HEK293 (cell line): ENCODE measurements around the gene HSP90AA1.
"Not testable (repeated sequence)": the region's sequence is repeated elsewhere in the genome, so short reads cannot be mapped to it uniquely, and the experiment has no call there.

Experiments used
- CTCF ChIA-PET: fragments of 350-600 bp; formaldehyde crosslinking; extraction: SDS; loops from one replicate; lab custom pipeline; 2021; ENCODE audit warnings: antibody characterized with exemption; lab: Yijun Ruan, JAX
- POLR2A ChIA-PET: fragments of 300-600 bp; formaldehyde crosslinking; extraction: SDS; loops from one replicate; lab custom pipeline; 2020; ENCODE audit warnings: antibody characterized with exemption, inconsistent platforms; lab: Yijun Ruan, JAX
- H3K27ac ChIP-seq: fragments of 200-500 bp; sonication (Bioruptor generic); 2 replicates; pipeline ENCODE4 v1.5.1; 2014; ENCODE audit warnings: low read depth, low read length, control low read depth, inconsistent platforms; ENCODE audit errors: extremely low read depth
- H3K36me3 ChIP-seq, 2 experiments: fragments of 200-500 bp in 1 of 2; sonication (Bioruptor generic) in 1 of 2; 1 replicate in 1 of 2; 2 replicates in 1 of 2; pipeline ENCODE4 v1.5.1; 2014 to 2017; ENCODE audit warnings: inconsistent platforms in 2 of 2, low read length in 2 of 2; ENCODE audit not compliant: control insufficient read depth in 2 of 2, insufficient read depth in 1 of 2
- H3K4me1 ChIP-seq: fragments of 200-500 bp; sonication (Bioruptor generic); 2 replicates; pipeline ENCODE4 v1.5.1; 2014; ENCODE audit warnings: mild to moderate bottlenecking, low read length, inconsistent platforms; ENCODE audit not compliant: control insufficient read depth, insufficient read depth
- H3K4me3 ChIP-seq: 2 replicates; pipeline ENCODE4 v1.5.1; 2011; ENCODE audit warnings: low read depth, mild to moderate bottlenecking, control low read depth, low read length, moderate library complexity
- H3K9me3 ChIP-seq: fragments of 200-500 bp; sonication (Bioruptor generic); 2 replicates; pipeline ENCODE4 v1.5.1; 2014; ENCODE audit warnings: low read depth, low read length, inconsistent platforms; ENCODE audit not compliant: control insufficient read depth, insufficient read depth
- FEZF1 ChIP-seq: fragments of 450-650 bp; formaldehyde crosslinking; IDR thresholded peaks from 2 replicates; pipeline ENCODE4 v1.5.1; 2016; ENCODE audit warnings: missing biosample characterization, missing genetic modification characterization
- INSM2 ChIP-seq: fragments of 450-650 bp; formaldehyde crosslinking; IDR thresholded peaks from 2 replicates; pipeline ENCODE4 v1.5.1; 2016; ENCODE audit warnings: missing biosample characterization, missing genetic modification characterization
- MEIS1 ChIP-seq: sonication (generic); formaldehyde crosslinking; IDR thresholded peaks from 2 replicates; pipeline ENCODE4 v1.8.1; 2022; ENCODE audit warnings: missing genetic modification reagents, mild to moderate bottlenecking, borderline replicate concordance
- OSR2 ChIP-seq: fragments of 450-650 bp; formaldehyde crosslinking; IDR thresholded peaks from 2 replicates; pipeline ENCODE4 v1.5.1; 2016; ENCODE audit warnings: missing biosample characterization, missing genetic modification characterization
- REPIN1 ChIP-seq: fragments of 450-650 bp; formaldehyde crosslinking; IDR thresholded peaks from 2 replicates; pipeline ENCODE4 v1.5.1; 2017; ENCODE audit warnings: missing biosample characterization, missing genetic modification characterization, low read depth
- SP3 ChIP-seq: fragments of 450-650 bp; formaldehyde crosslinking; IDR thresholded peaks from 2 replicates; pipeline ENCODE4 v1.5.1; 2016; ENCODE audit warnings: missing biosample characterization, missing genetic modification characterization
- TRIM28 ChIP-seq: IDR thresholded peaks from 2 replicates; pipeline ENCODE4 v1.6.1; 2011; ENCODE audit warnings: low read length, control low read depth, borderline replicate concordance
- ZNF2 ChIP-seq: fragments of 450-650 bp; formaldehyde crosslinking; IDR thresholded peaks from 2 replicates; pipeline ENCODE4 v1.5.1; 2016; ENCODE audit warnings: missing biosample characterization, missing genetic modification characterization
- ZNF26 ChIP-seq: fragments of 450-650 bp; formaldehyde crosslinking; IDR thresholded peaks from 2 replicates; pipeline ENCODE4 v1.5.1; 2016; ENCODE audit warnings: missing biosample characterization, missing genetic modification characterization
- ZNF266 ChIP-seq: fragments of 450-650 bp; formaldehyde crosslinking; IDR thresholded peaks from 2 replicates; pipeline ENCODE4 v1.5.1; 2016; ENCODE audit warnings: missing biosample characterization, missing genetic modification characterization, low read depth
- ZNF292 ChIP-seq: fragments of 450-650 bp; formaldehyde crosslinking; IDR thresholded peaks from 2 replicates; pipeline ENCODE4 v1.5.1; 2016; ENCODE audit warnings: low read depth, missing biosample characterization, missing genetic modification characterization, borderline replicate concordance
- ZNF335 ChIP-seq: fragments of 450-650 bp; formaldehyde crosslinking; conservative IDR thresholded peaks from 2 replicates; pipeline ENCODE4 v1.5.1; 2016; ENCODE audit warnings: missing biosample characterization, missing genetic modification characterization
- ZNF366 ChIP-seq: fragments of 450-650 bp; formaldehyde crosslinking; conservative IDR thresholded peaks from 2 replicates; pipeline ENCODE4 v1.5.1; 2016; ENCODE audit warnings: missing biosample characterization, missing genetic modification characterization
- ZNF398 ChIP-seq: fragments of 450-650 bp; formaldehyde crosslinking; IDR thresholded peaks from 2 replicates; pipeline ENCODE4 v1.5.1; 2017; ENCODE audit warnings: missing biosample characterization, missing genetic modification characterization
- ZNF48 ChIP-seq: fragments of 450-650 bp; formaldehyde crosslinking; IDR thresholded peaks from 2 replicates; pipeline ENCODE4 v1.5.1; 2016; ENCODE audit warnings: missing biosample characterization, missing genetic modification characterization
- ZNF501 ChIP-seq: fragments of 450-650 bp; formaldehyde crosslinking; IDR thresholded peaks from 2 replicates; pipeline ENCODE4 v1.5.1; 2016; ENCODE audit warnings: missing biosample characterization, missing genetic modification characterization
- ZNF623 ChIP-seq: fragments of 450-650 bp; formaldehyde crosslinking; IDR thresholded peaks from 2 replicates; pipeline ENCODE4 v1.5.1; 2016; ENCODE audit warnings: missing biosample characterization, missing genetic modification characterization
- ZNF654 ChIP-seq: fragments of 450-650 bp; formaldehyde crosslinking; IDR thresholded peaks from 2 replicates; pipeline ENCODE4 v1.5.1; 2016; ENCODE audit warnings: low read depth, missing biosample characterization, missing genetic modification characterization
- ZNF664 ChIP-seq: fragments of 450-650 bp; formaldehyde crosslinking; IDR thresholded peaks from 2 replicates; pipeline ENCODE4 v1.5.1; 2016; ENCODE audit warnings: missing biosample characterization, missing genetic modification characterization

The HSP90AA1 gene

GRCh38 chr14:102084931-102085330 is 1.9 kb downstream of the HSP90AA1 start:
- peaks cover 8% of the 10 kb centered on the region; the same call in 1 of the 2 replicates for H3K4me1 ChIP-seq
- CTCF ChIA-PET, result interaction anchor here (0.9 to 2.1 kb wide), 2 partner anchors 11 to 124 kb away, joined by 4 to 7 read pairs; no protein-coding TSS in a partner anchor
- no peaks in the 10 kb centered on the region for H3K9me3 ChIP-seq
- peak overlapping the region; percentile 89 for H3K4me3 ChIP-seq
- POLR2A ChIA-PET, result interaction anchor here (1.1 to 1.2 kb wide), 2 partner anchors 22 to 93 kb away, joined by 3 to 5 read pairs; no protein-coding TSS in a partner anchor
- TF ChIP-seq ZNF2, result 0 out of 2 replicates have a peak, but pooled peaks have one; percentile 7
- TF ChIP-seq ZNF366 (tag by site-specific recombination), result peak; percentile 58; the same call in 1 of the 2 replicates
- TF ChIP-seq SP3 (tag by site-specific recombination), result no peak
- TF ChIP-seq FEZF1, result no peak
- TF ChIP-seq MEIS1 (CRISPR knock-in tag), result no peak
- TF ChIP-seq ZNF623 (tag by site-specific recombination), result no peak
- TF ChIP-seq ZNF335, result no peak
- TF ChIP-seq ZNF26 (tag by site-specific recombination), result no peak
- H3K27ac ChIP-seq, result no peak overlapping the region; the same call in 1 of the 2 replicates
- peaks cover 45 to 64% of the 10 kb centered on the region in 2 experiments for H3K36me3 ChIP-seq

GRCh38 chr14:102084522-102084921 is 2.3 kb downstream of the HSP90AA1 start:
- H3K27ac ChIP-seq, H3K9me3 ChIP-seq, H3K4me1 ChIP-seq, H3K4me3 ChIP-seq: not testable (repeated sequence)
- CTCF ChIA-PET, result interaction anchor here (0.9 to 2.1 kb wide), 3 partner anchors 12 to 123 kb away, joined by 3 to 7 read pairs (median 4); no protein-coding TSS in a partner anchor
- 0 out of 2 replicates have a peak, but pooled peaks have one; percentile 18 for TF ChIP-seq ZNF2
- peaks cover 48 to 68% of the 10 kb centered on the region in 2 experiments for H3K36me3 ChIP-seq
- POLR2A ChIA-PET, result interaction anchor here (1.1 to 1.2 kb wide), 2 partner anchors 22 to 93 kb away, joined by 3 to 5 read pairs; no protein-coding TSS in a partner anchor

GRCh38 chr14:102081231-102082080 is 5.4 kb downstream of the HSP90AA1 start:
- no peak overlapping the region for H3K4me3 ChIP-seq
- no peak overlapping the region for H3K27ac ChIP-seq
- peaks cover 62 to 84% of the 10 kb centered on the region in 2 experiments for H3K36me3 ChIP-seq
- TF ChIP-seq ZNF48 (no peak), INSM2 (tag by site-specific recombination) (no peak), ZNF266 (tag by site-specific recombination) (no peak), ZNF398 (tag by site-specific recombination) (no peak), TRIM28 (no peak), ZNF501 (tag by site-specific recombination) (no peak), OSR2 (tag by site-specific recombination) (no peak), ZNF654 (tag by site-specific recombination) (no peak), ZNF292 (tag by site-specific recombination) (no peak), REPIN1 (no peak), ZNF664 (no peak)
- H3K4me1 ChIP-seq, result peaks cover 5% of the 10 kb centered on the region; the same call in 1 of the 2 replicates
- CTCF ChIA-PET, result interaction anchor here (0.6 to 0.7 kb wide), 2 partner anchors 72 to 357 kb away, joined by 3 to 4 read pairs; no protein-coding TSS in a partner anchor
- H3K9me3 ChIP-seq, result no peaks in the 10 kb centered on the region
- POLR2A ChIA-PET, result no interaction called here
